SK-N-MC (cell line): ENCODE measurements around the gene DUSP15.

ENCODE experiments used
- EZH2 ChIP-seq: fragments of 200-600 bp; sonication (generic); IDR thresholded peaks from one replicate; pipeline ENCODE4 v1.6.1; 2017; ENCODE audit warnings: antibody characterized with exemption
- FOXP2 ChIP-seq: optimal IDR thresholded peaks from 2 replicates; pipeline ENCODE3; 2011; ENCODE audit warnings: mild to moderate bottlenecking, moderate library complexity; ENCODE audit not compliant: insufficient read depth; ENCODE audit errors: extremely low read length, control extremely low read depth
- POLR2AphosphoS5 ChIP-seq: IDR thresholded peaks from 2 replicates; pipeline ENCODE4 v1.6.1; 2012; ENCODE audit warnings: mild to moderate bottlenecking, low read depth, low read length, borderline replicate concordance

GRCh38 chr20:31833130-31833930 is 37.0 kb downstream of the DUSP15 start:
- TF ChIP-seq EZH2, result no peak
- TF ChIP-seq POLR2AphosphoS5, result no peak
- no peak for TF ChIP-seq FOXP2
